ENCODE results near the gene KLHL7. TPM values are rescaled to one million over a fixed set of nuclear protein-coding genes. Genes with fewer than 3 reads are reported as not detected.

Gene KLHL7
- total and polyA plus RNA-seq, 4 donors = 5.4 to 14.1 (median 9.9) TPM

GRCh38 chr7:23183279-23184012 is 77.9 kb downstream of the KLHL7 start:
- H3K4me3 ChIP-seq (ENCODE audit: low read depth in 1 of 3, low read length in 3 of 3) = peak overlapping the region in 1 of 3 donors; percentile 76
- H3K9ac ChIP-seq (ENCODE audit: low read depth in 1 of 2, low read length in 2 of 2) = no peak overlapping the region
- peaks cover 6 to 12% (median 8%) of the 10 kb centered on the region in 4 donors for H3K4me1 ChIP-seq (ENCODE audit: control insufficient read depth in 4 of 4, insufficient read depth in 4 of 4, low read length in 3 of 4)
- TF ChIP-seq RAD21 (IDR thresholded peaks at IDR 0.05) (no peak), SP1 (IDR thresholded peaks at IDR 0.05) (no peak), TAF1 (conservative IDR thresholded peaks at IDR 0.05) (no peak), FOXA2 (IDR thresholded peaks at IDR 0.05) (no peak), ZBTB33 (IDR thresholded peaks at IDR 0.05) (no peak), RXRA (IDR thresholded peaks at IDR 0.05) (no peak), HNF4G (IDR thresholded peaks at IDR 0.05) (no peak), JUND (IDR thresholded peaks at IDR 0.05) (no peak), REST (IDR thresholded peaks at IDR 0.05) (no peak), MAX (IDR thresholded peaks at IDR 0.05) (no peak), EGR1 (IDR thresholded peaks at IDR 0.05; ENCODE audit: low read depth in 2 of 2) (no peak), ATF3 (IDR thresholded peaks at IDR 0.05) (no peak), GABPA (IDR thresholded peaks at IDR 0.05 in 1 of 2, conservative IDR thresholded peaks at IDR 0.05 in 1 of 2) (no peak), NR2F2 (IDR thresholded peaks at IDR 0.05) (no peak), YY1 (IDR thresholded peaks at IDR 0.05) (no peak)
- H3K36me3 ChIP-seq (ENCODE audit: control insufficient read depth in 4 of 4, insufficient read depth in 3 of 4, low read depth in 1 of 4, low read length in 3 of 4) = peaks cover 4 to 14% (median 9%) of the 10 kb centered on the region in 4 donors
- WGBS = 94% methylated on average over 20 of the region's 20 CpGs
- H3K27ac ChIP-seq (ENCODE audit: low read depth in 1 of 2, low read length in 2 of 2) = no peak overlapping the region
- H3K27me3 ChIP-seq (ENCODE audit: control insufficient read depth in 4 of 4, insufficient read depth in 4 of 4, low read length in 3 of 4) = no peaks in the 10 kb centered on the region
- no peaks in the 10 kb centered on the region for H3K9me3 ChIP-seq (ENCODE audit: control insufficient read depth in 4 of 4, low read length in 3 of 4)
- DNase-seq (ENCODE audit: low spot score) = no peak

GRCh38 chr7:23184291-23184690 is 78.7 kb downstream of the KLHL7 start:
- WGBS = 92% methylated on average over 1 of the region's 1 CpG
- TF ChIP-seq FOXA1 (IDR thresholded peaks at IDR 0.05) = no peak
- no peak for TF ChIP-seq REST (IDR thresholded peaks at IDR 0.05)
- TF ChIP-seq FOXA2 (IDR thresholded peaks at IDR 0.05) = no peak
- no peak for TF ChIP-seq JUND (IDR thresholded peaks at IDR 0.05)
- TF ChIP-seq HNF4G (IDR thresholded peaks at IDR 0.05) = no peak
- TF ChIP-seq SP1 (IDR thresholded peaks at IDR 0.05) = no peak
- TF ChIP-seq EGR1 (IDR thresholded peaks at IDR 0.05; ENCODE audit: low read depth in 2 of 2) = no peak
- no peak for TF ChIP-seq ATF3 (IDR thresholded peaks at IDR 0.05)
- Histone ChIP-seq H3K4me3 (ENCODE audit: low read depth in 1 of 3, low read length in 3 of 3) (no peak overlapping the region), H3K36me3 (ENCODE audit: control insufficient read depth in 4 of 4, insufficient read depth in 3 of 4, low read depth in 1 of 4, low read length in 3 of 4) (peaks cover 7 to 21% (median 15%) of the 10 kb centered on the region in 4 donors), H3K27ac (ENCODE audit: low read depth in 1 of 2, low read length in 2 of 2) (no peak overlapping the region), H3K4me1 (ENCODE audit: control insufficient read depth in 4 of 4, insufficient read depth in 4 of 4, low read length in 3 of 4) (peaks cover 6 to 12% (median 8%) of the 10 kb centered on the region in 4 donors), H3K27me3 (ENCODE audit: control insufficient read depth in 4 of 4, insufficient read depth in 4 of 4, low read length in 3 of 4) (no peaks in the 10 kb centered on the region), H3K9ac (ENCODE audit: low read depth in 1 of 2, low read length in 2 of 2) (no peak overlapping the region), H3K9me3 (ENCODE audit: control insufficient read depth in 4 of 4, low read length in 3 of 4) (no peaks in the 10 kb centered on the region)
- no peak for DNase-seq (ENCODE audit: low spot score)
